Measurements from ENCODE around the gene TBC1D9B.

The TBC1D9B gene

GRCh38 chr5:179819296-179820126, 88.2 kb downstream of the TBC1D9B start:
- peak; percentile 55 for DNase-seq

GRCh38 chr5:179818746-179819295, 88.9 kb downstream of the TBC1D9B start:
- peak; percentile 85 for DNase-seq

DNA sequence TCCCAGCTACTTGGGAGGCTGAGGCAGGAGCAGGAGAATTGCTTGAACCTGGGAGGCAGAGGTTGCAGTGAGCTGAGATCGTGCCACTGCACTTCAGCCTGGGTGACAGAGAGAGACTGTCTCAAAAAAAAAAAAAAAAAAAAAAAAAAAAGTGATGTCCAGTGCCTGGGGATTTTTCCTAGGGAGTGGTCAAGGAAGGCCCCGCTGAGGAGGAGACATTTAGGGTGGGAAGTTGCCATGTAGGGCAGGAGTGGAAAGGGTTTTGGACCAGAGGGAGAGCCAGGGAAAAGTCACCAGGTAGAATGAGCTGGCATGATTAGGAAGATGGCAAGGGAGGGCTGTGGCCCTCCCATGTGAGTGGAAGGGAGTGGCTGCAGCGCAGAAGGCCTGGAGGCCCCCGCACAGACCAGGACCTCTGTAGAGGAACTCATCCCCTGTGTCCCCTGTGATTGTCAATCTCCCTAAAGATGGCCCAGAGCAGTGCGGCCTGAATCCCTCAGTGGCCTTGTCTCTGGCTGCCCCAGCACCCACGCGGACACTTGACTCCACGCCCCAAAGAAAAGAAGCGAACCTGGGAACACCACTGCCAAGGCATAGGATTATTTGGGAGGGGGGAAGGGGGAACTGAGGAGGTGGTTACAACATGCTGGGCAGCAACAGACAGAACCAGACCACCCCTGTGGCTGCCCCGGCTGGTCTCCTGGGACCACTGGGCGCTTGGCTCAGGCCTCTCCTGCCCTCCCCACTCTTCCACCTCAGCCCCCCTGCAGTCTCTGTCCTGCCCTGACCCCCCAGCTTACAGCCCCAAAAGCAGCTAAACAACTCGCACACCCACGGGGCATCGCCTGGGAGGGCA, 89.6 kb downstream of the TBC1D9B start:
- no peak for DNase-seq

DNA sequence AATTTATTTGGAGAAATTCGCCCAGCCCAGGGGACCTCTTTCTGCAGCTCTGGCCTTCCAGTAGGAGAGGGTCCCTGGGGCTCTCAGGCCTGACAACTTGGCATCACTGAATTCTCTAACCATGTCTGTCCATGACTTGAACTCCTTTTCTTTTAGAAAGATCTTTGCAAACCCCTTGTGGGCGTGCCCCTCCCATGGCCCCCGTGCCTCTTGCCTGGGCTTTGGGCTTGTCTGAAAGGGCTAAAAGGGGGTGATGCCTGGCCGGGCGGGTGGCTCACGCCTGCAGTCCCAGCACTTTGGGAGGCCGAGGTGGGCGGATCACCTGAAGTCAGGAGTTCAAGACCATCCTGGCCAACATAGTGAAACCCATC, 90.2 kb downstream of the TBC1D9B start:
- no peak for DNase-seq

DNA sequence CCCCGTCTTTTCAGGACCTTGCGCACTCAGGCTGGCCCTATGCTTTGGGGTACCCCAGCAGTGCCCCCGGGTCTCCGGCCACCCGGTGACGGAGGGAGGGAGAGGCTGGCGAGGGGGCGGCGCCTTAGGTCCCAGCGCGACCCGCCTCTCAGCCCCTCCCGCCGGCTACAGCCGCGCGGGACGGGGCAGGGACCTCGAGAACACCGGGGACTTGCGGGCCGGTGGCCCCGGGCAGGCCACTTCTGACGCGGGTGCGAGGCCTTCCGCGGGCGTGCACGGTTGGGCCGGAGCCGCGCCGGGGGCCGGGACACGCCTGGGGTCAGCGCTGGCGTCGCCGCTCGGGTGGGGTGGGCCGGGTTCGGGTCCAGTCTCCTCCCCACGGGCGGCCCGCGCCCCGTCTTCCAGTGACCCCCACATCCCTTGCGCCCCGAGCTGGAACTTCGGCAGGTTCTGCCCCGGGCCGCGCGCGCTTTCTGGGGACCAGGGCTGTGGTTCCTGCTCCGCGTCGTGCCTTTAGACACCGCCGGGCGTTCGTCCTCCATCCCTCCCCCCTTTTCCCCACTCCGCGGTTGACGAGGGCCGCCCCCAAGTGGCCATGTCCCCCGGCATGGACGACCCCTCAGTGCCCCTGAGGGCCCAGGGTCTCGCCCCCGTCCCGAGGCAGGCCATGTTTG, 90.8 kb downstream of the TBC1D9B start:
- DNase-seq = no peak

DNA sequence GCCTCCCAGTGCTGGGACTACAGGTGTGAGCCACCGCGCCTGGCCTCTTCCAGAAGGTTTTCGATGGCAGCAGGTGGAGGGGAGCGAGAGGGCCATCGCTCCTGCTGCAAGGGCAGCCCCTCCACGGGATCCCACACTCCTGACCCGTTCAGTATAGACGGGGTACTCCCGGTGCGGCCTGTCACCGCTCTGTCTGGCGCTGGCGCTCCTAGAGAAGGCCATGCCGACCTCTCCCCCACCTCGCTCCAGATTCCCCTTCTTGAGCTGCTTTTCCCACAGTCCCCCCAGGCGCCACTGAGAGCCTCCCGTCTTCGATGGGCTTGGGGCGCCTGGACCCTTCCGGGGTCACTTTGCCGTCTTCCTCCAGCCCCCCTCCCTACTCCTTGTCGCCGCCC, 91.3 kb downstream of the TBC1D9B start:
- DNase-seq = no peak

GRCh38 chr5:179815491-179816249, 92.0 kb downstream of the TBC1D9B start:
- no peak for DNase-seq

- DNase-seq = no peak
Observed at GRCh38 chr5:179814090-179814489, 93.6 kb downstream of the TBC1D9B start.

GRCh38 chr5:179812997-179813607, 94.6 kb downstream of the TBC1D9B start:
- no peak for DNase-seq

- no peak for DNase-seq
Observed at GRCh38 chr5:179812135-179812825, 95.4 kb downstream of the TBC1D9B start.
